Endothelial cell of umbilical vein (primary cell): Measurements from ENCODE around the gene ADAMTS6. TPM values are rescaled to one million over a fixed set of nuclear protein-coding genes. Genes with fewer than 3 reads are reported as not detected.

Source experiments
- BruUV-seq: library from RNA; stranded (reverse); fragments of 400-500 nt; replicated peaks from 2 replicates; lab custom pipeline; 2021; lab: Mats Ljungman, UMichigan
- CTCF ChIA-PET: fragments of 300-600, 350-600 bp; sonication (Branson Sonifier 250); formaldehyde crosslinking; loops from one replicate; lab custom pipeline; 2021; ENCODE audit warnings: antibody characterized with exemption, inconsistent platforms; lab: Charles Lee
- POLR2A ChIA-PET: fragments of 300-600, 350-600 bp; sonication (Branson Sonifier 250); formaldehyde crosslinking; loops from one replicate; lab custom pipeline; 2021; ENCODE audit warnings: antibody characterized with exemption, inconsistent platforms; lab: Charles Lee
- DNase-seq: peaks from one replicate; pipeline ENCODE4 v3.0.0-alpha.2; 2011; ENCODE audit warnings: low read depth, low spot score
- FAIRE-seq: peaks from 2 replicates; lab custom pipeline; 2011; peaks lifted over from hg19 to GRCh38; lab: Jason Lieb, UNC
- H2AFZ ChIP-seq: 2 replicates; pipeline ENCODE4 v1.6.0; 2012; ENCODE audit warnings: low read depth, low read length, control low read depth, inconsistent platforms
- H3K27ac ChIP-seq: 2 replicates; pipeline ENCODE4 v1.5.1; 2011; ENCODE audit warnings: low read depth, mild to moderate bottlenecking, control low read depth, low read length, moderate library complexity; ENCODE audit not compliant: insufficient read depth
- H3K27me3 ChIP-seq, 2 experiments: 2 replicates each; pipeline versions ENCODE4 v1.6.0 to v1.6.1; 2011; ENCODE audit warnings: low read length in 2 of 2, mixed read lengths in 1 of 2; ENCODE audit not compliant: control insufficient read depth in 2 of 2, insufficient read depth in 2 of 2
- H3K36me3 ChIP-seq, 2 experiments: 2 replicates in 1 of 2; 3 replicates in 1 of 2; pipeline ENCODE4 v1.5.1; 2011; ENCODE audit warnings: low read length in 2 of 2, mild to moderate bottlenecking in 1 of 2, moderate library complexity in 1 of 2; ENCODE audit not compliant: control insufficient read depth in 2 of 2, insufficient read depth in 2 of 2; ENCODE audit errors: extremely low read depth in 1 of 2
- H3K4me1 ChIP-seq: 3 replicates; pipeline ENCODE4 v1.5.1; 2011; ENCODE audit warnings: mild to moderate bottlenecking, low read length; ENCODE audit not compliant: control insufficient read depth, insufficient read depth; ENCODE audit errors: extremely low read depth
- H3K4me2 ChIP-seq: 2 replicates; pipeline ENCODE4 v1.6.1; 2011; ENCODE audit warnings: low read length, control low read depth, mixed read lengths; ENCODE audit not compliant: insufficient read depth
- H3K4me3 ChIP-seq, 3 experiments: fragments of 200-600 bp in 1 of 3; sonication (generic), shearing (Covaris generic) in 1 of 3; replicated peaks in 1 of 3; 2 replicates each; pipeline ENCODE4 v1.5.1; 2011 to 2016; ENCODE audit warnings: control low read depth in 3 of 3, low read length in 3 of 3, mild to moderate bottlenecking in 2 of 3, inconsistent platforms in 1 of 3, low read depth in 1 of 3, moderate library complexity in 1 of 3; ENCODE audit not compliant: insufficient read depth in 1 of 3
- H3K79me2 ChIP-seq: 2 replicates; pipeline ENCODE4 v1.6.0; 2012; ENCODE audit warnings: low read length, inconsistent platforms; ENCODE audit not compliant: control insufficient read depth, insufficient read depth
- H3K9ac ChIP-seq: replicated peaks from 2 replicates; pipeline ENCODE3; 2011; ENCODE audit warnings: low read length, control low read depth; ENCODE audit not compliant: insufficient read depth; ENCODE audit errors: extremely low read depth
- H3K9me1 ChIP-seq: replicated peaks from 3 replicates; pipeline ENCODE4 v1.6.0; 2011; ENCODE audit warnings: mild to moderate bottlenecking, low read length; ENCODE audit not compliant: control insufficient read depth, insufficient read depth; ENCODE audit errors: extremely low read depth
- H3K9me3 ChIP-seq: replicated peaks from 2 replicates; pipeline ENCODE4 v1.5.1; 2012; ENCODE audit warnings: low read length, inconsistent platforms; ENCODE audit not compliant: control insufficient read depth, insufficient read depth
- H4K20me1 ChIP-seq: replicated peaks from 2 replicates; pipeline ENCODE3; 2011; ENCODE audit warnings: mild to moderate bottlenecking, low read length; ENCODE audit not compliant: control insufficient read depth, insufficient read depth; ENCODE audit errors: extremely low read depth
- CTCF ChIP-seq, 2 donors: IDR thresholded peaks; 1 replicate in 1 of 2; 2 replicates in 1 of 2; pipeline ENCODE4 v1.5.1; 2011; ENCODE audit warnings: low read length in 2 of 2, mild to moderate bottlenecking in 2 of 2, moderate library complexity in 2 of 2, control low read depth in 1 of 2, inconsistent platforms in 1 of 2, low read depth in 1 of 2; ENCODE audit not compliant: insufficient read depth in 1 of 2; ENCODE audit errors: extremely low read depth in 1 of 2
- EZH2 ChIP-seq: IDR thresholded peaks from 2 replicates; pipeline ENCODE4 v1.6.1; 2012; ENCODE audit warnings: borderline replicate concordance, low read depth, mild to moderate bottlenecking, moderate library complexity, low read length, inconsistent platforms; ENCODE audit not compliant: severe bottlenecking
- FOS ChIP-seq: IDR thresholded peaks from 2 replicates; pipeline ENCODE4 v1.6.1; 2011; ENCODE audit warnings: mild to moderate bottlenecking, low read length, moderate library complexity, borderline replicate concordance; ENCODE audit not compliant: insufficient read depth
- GATA2 ChIP-seq: IDR thresholded peaks from 2 replicates; pipeline ENCODE4 v1.7.0; 2011; ENCODE audit warnings: low read depth, mild to moderate bottlenecking, moderate library complexity, mixed read lengths, low read length; ENCODE audit not compliant: insufficient read length, insufficient read depth
- JUN ChIP-seq: IDR thresholded peaks from 2 replicates; pipeline ENCODE4 v1.6.1; 2011; ENCODE audit warnings: borderline replicate concordance, low read depth; ENCODE audit not compliant: insufficient read length, insufficient read depth
- MAX ChIP-seq: IDR thresholded peaks from 2 replicates; pipeline ENCODE4 v1.6.1; 2011; ENCODE audit not compliant: insufficient read depth, insufficient read length
- MYC ChIP-seq: IDR thresholded peaks from one replicate; pipeline ENCODE4 v1.6.1; 2011; ENCODE audit warnings: mild to moderate bottlenecking, low read depth, low read length
- POLR2A ChIP-seq: IDR thresholded peaks from 2 replicates; pipeline ENCODE4 v1.6.1; 2012; ENCODE audit warnings: low read depth, mild to moderate bottlenecking, control low read depth, low read length
- POLR2AphosphoS5 ChIP-seq: IDR thresholded peaks from 2 replicates; pipeline ENCODE4 v1.6.1; 2012; ENCODE audit warnings: low read depth, mild to moderate bottlenecking, control low read depth, low read length, moderate library complexity; ENCODE audit not compliant: insufficient read depth
- dilution Hi-C: fragments of 300-500 bp; cut with MboI; formaldehyde crosslinking; loops from one replicate; pipeline ENCODE4 v1.15.0; 2019; ENCODE audit warnings: low sequenced_read_pairs; ENCODE audit not compliant: extremely low pct_ligation_motif_present
- intact Hi-C: fragments of 100-400 bp; cut with micrococcal nuclease; formaldehyde crosslinking; loops from one replicate; pipeline ENCODE4 v1.10.0; 2022
- polyA plus RNA-seq, 4 experiments: library from polyadenylated mRNA; depleted of rRNA in 3 of 4; stranded (reverse) in 3 of 4; unstranded in 1 of 4; fragments of >200 nt; gene quantifications; 2 replicates each; pipeline versions ENCODE4 v1.2.1 to v1.2.3, GENCODE V29; 2011 to 2012; ENCODE audit warnings: missing spikeins in 1 of 4
- total RNA-seq: library from RNA; stranded (reverse); gene quantifications from 2 replicates; pipeline ENCODE4 v1.2.3, GENCODE V29; 2021

The ADAMTS6 gene
- total and polyA plus RNA-seq, 2 donors (not counting 3 experiments of a cell fraction or from before 2014, with no cell fraction given) = 20.4 to 43.4 TPM

- TF ChIP-seq POLR2AphosphoS5 (no peak), FOS (no peak), MAX (no peak), EZH2 (no peak), MYC (no peak), POLR2A (no peak), JUN (no peak), GATA2 (no peak), CTCF (IDR thresholded peaks at IDR 0.05; ENCODE audit: extremely low read depth in 1 of 2, insufficient read depth in 1 of 2, low read depth in 1 of 2, low read length in 2 of 2) (no peak)
- no peak overlapping the region for H3K4me3 ChIP-seq
- H3K4me1 ChIP-seq = no peaks in the 10 kb centered on the region
- peaks cover 0 to 18% of the 10 kb centered on the region in 2 experiments for H3K36me3 ChIP-seq
- H3K79me2 ChIP-seq = no peaks in the 10 kb centered on the region
- FAIRE-seq (no peak), DNase-seq (peak; percentile 30)
- H3K9me3 ChIP-seq = no peaks in the 10 kb centered on the region
- no TSS peak for BruUV-seq
- no peaks in the 10 kb centered on the region for H3K9me1 ChIP-seq
- no peak overlapping the region for H3K27ac ChIP-seq
- H3K4me2 ChIP-seq = no peak overlapping the region
- no peaks in the 10 kb centered on the region for H4K20me1 ChIP-seq
- CTCF ChIA-PET = interaction anchor here (1.3 to 1.5 kb wide), 2 partner anchors 20 to 151 kb away, joined by 3 to 4 read pairs; no protein-coding TSS in a partner anchor
- H3K9ac ChIP-seq = no peak overlapping the region
- dilution Hi-C loops (no loop called here), intact Hi-C loops (no loop called here)
- H2AFZ ChIP-seq = no peak overlapping the region
- no peaks in the 10 kb centered on the region for H3K27me3 ChIP-seq
- POLR2A ChIA-PET = no interaction called here
Observed at GRCh38 chr5:65329266-65329665, 152.5 kb downstream of the ADAMTS6 start.
